Panc1 (cell line): Measurements from ENCODE around the gene SLC9A3. TPM values are rescaled to one million over a fixed set of nuclear protein-coding genes. Genes with fewer than 3 reads are reported as not detected.

Experiments used
- ATAC-seq: fragments of 200-7000 bp; cut with Tn5 transposase; 2 replicates; pipeline ENCODE4 v1.9.1; 2020; ENCODE audit warnings: mild to moderate bottlenecking, moderate library complexity
- BruUV-seq: library from RNA; stranded (reverse); fragments of 400-500 nt; replicated peaks from 2 replicates; lab custom pipeline; 2021; lab: Mats Ljungman, UMichigan
- CTCF ChIA-PET: fragments of 300-600 bp; sonication (Branson Sonifier 250); formaldehyde crosslinking; loops from one replicate; lab custom pipeline; 2022; ENCODE audit warnings: antibody characterized with exemption; lab: Charles Lee
- POLR2A ChIA-PET: fragments of 300-600 bp; sonication (Branson Sonifier 250); formaldehyde crosslinking; loops from one replicate; lab custom pipeline; 2022; ENCODE audit warnings: antibody characterized with exemption; lab: Charles Lee
- DNase-seq: peaks from one replicate; pipeline ENCODE4 v3.0.0-alpha.2; 2010; ENCODE audit warnings: low read depth, low spot score
- H3K27ac ChIP-seq: 2 replicates; pipeline ENCODE4 v1.5.1; 2011; ENCODE audit warnings: mild to moderate bottlenecking, low read length, inconsistent platforms
- H3K27me3 ChIP-seq: fragments of 200-500 bp; sonication (Bioruptor generic); 2 replicates; pipeline ENCODE4 v1.6.0; 2014; ENCODE audit warnings: low read length, inconsistent platforms; ENCODE audit not compliant: control insufficient read depth, insufficient read depth
- H3K36me3 ChIP-seq: fragments of 200-500 bp; sonication (Bioruptor generic); 2 replicates; pipeline ENCODE4 v1.5.1; 2014; ENCODE audit warnings: inconsistent platforms, mild to moderate bottlenecking, low read length, moderate library complexity; ENCODE audit not compliant: control insufficient read depth, insufficient read depth
- H3K4me1 ChIP-seq: 2 replicates; pipeline ENCODE4 v1.5.1; 2011; ENCODE audit warnings: inconsistent platforms, mild to moderate bottlenecking, low read length, moderate library complexity; ENCODE audit not compliant: control insufficient read depth, insufficient read depth
- H3K4me3 ChIP-seq, 2 experiments: 2 replicates each; pipeline ENCODE4 v1.5.1; 2011 to 2012; ENCODE audit warnings: low read depth in 2 of 2, low read length in 2 of 2, mild to moderate bottlenecking in 2 of 2, inconsistent platforms in 1 of 2, moderate library complexity in 1 of 2
- H3K9me3 ChIP-seq: fragments of 200-500 bp; sonication (Bioruptor generic); 2 replicates; pipeline ENCODE4 v1.5.1; 2014; ENCODE audit warnings: low read depth, mild to moderate bottlenecking, inconsistent platforms, low read length, moderate library complexity; ENCODE audit not compliant: control insufficient read depth, insufficient read depth
- CTCF ChIP-seq: fragments of 450-650 bp; IDR thresholded peaks from 2 replicates; pipeline ENCODE4 v1.5.1; 2017; ENCODE audit warnings: mild to moderate bottlenecking
- POLR2AphosphoS5 ChIP-seq: IDR thresholded peaks from 2 replicates; pipeline ENCODE4 v1.6.1; 2012; ENCODE audit warnings: mild to moderate bottlenecking, low read depth, low read length, moderate library complexity
- SIN3A ChIP-seq: IDR thresholded peaks from 2 replicates; pipeline ENCODE4 v1.6.1; 2012; ENCODE audit warnings: low read depth, mild to moderate bottlenecking, low read length, moderate library complexity, borderline replicate concordance; ENCODE audit not compliant: insufficient read depth
- TCF7L2 ChIP-seq: IDR thresholded peaks from 2 replicates; pipeline ENCODE4 v1.6.1; 2011; ENCODE audit warnings: mild to moderate bottlenecking, low read depth, low read length, inconsistent platforms
- in situ Hi-C: cut with HindIII; loops from 2 replicates; pipeline ENCODE4 v1.10.0; 2016; ENCODE audit warnings: low sequenced_read_pairs, low pct_unique_long_range_greater_than_20kb
- intact Hi-C: fragments of 100-400 bp; cut with micrococcal nuclease; formaldehyde crosslinking; loops from one replicate; pipeline ENCODE4 v1.10.0; 2022; ENCODE audit not compliant: unreplicated experiment
- total RNA-seq: library from RNA; stranded (reverse); gene quantifications from one replicate; pipeline ENCODE4 v1.2.1, GENCODE V29; 2021; ENCODE audit not compliant: unreplicated experiment
- TF ChIP-seq, protein P1 (sequence below), 2 experiments: IDR thresholded peaks; 2 replicates each; pipeline ENCODE4 v1.6.1; 2011 to 2012; ENCODE audit warnings: low read depth in 2 of 2, control low read depth in 1 of 2, low read length in 1 of 2, mild to moderate bottlenecking in 1 of 2, moderate library complexity in 1 of 2; ENCODE audit not compliant: insufficient read depth in 1 of 2

The SLC9A3 gene
- total RNA-seq, 1 experiment from 2014 or later, result 2.0 TPM

- ATAC-seq, result peak; percentile 92
- in situ Hi-C loops, result no loop called here
- Histone ChIP-seq H3K27me3 (no peaks in the 10 kb centered on the region), H3K4me1 (no peaks in the 10 kb centered on the region), H3K9me3 (no peaks in the 10 kb centered on the region), H3K36me3 (no peaks in the 10 kb centered on the region), H3K4me3 (no peak overlapping the region), H3K27ac (no peak overlapping the region)
- TF ChIP-seq TCF7L2, result no peak
- TF ChIP-seq CTCF, result peak; percentile 85
- TF ChIP-seq POLR2AphosphoS5, result no peak
- TF ChIP-seq SIN3A, result no peak
- TF ChIP-seq, protein P1, sequence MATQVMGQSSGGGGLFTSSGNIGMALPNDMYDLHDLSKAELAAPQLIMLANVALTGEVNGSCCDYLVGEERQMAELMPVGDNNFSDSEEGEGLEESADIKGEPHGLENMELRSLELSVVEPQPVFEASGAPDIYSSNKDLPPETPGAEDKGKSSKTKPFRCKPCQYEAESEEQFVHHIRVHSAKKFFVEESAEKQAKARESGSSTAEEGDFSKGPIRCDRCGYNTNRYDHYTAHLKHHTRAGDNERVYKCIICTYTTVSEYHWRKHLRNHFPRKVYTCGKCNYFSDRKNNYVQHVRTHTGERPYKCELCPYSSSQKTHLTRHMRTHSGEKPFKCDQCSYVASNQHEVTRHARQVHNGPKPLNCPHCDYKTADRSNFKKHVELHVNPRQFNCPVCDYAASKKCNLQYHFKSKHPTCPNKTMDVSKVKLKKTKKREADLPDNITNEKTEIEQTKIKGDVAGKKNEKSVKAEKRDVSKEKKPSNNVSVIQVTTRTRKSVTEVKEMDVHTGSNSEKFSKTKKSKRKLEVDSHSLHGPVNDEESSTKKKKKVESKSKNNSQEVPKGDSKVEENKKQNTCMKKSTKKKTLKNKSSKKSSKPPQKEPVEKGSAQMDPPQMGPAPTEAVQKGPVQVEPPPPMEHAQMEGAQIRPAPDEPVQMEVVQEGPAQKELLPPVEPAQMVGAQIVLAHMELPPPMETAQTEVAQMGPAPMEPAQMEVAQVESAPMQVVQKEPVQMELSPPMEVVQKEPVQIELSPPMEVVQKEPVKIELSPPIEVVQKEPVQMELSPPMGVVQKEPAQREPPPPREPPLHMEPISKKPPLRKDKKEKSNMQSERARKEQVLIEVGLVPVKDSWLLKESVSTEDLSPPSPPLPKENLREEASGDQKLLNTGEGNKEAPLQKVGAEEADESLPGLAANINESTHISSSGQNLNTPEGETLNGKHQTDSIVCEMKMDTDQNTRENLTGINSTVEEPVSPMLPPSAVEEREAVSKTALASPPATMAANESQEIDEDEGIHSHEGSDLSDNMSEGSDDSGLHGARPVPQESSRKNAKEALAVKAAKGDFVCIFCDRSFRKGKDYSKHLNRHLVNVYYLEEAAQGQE (IDR thresholded peaks at IDR 0.05; ENCODE audit: insufficient read depth in 1 of 2, low read depth in 2 of 2, low read length in 1 of 2), result no peak
- CTCF ChIA-PET, result interaction anchor here (1.1 kb wide), 1 partner anchor 114 kb away, joined by 12 read pairs; no protein-coding TSS in a partner anchor
- BruUV-seq, result no TSS peak
- intact Hi-C loops, result loop anchor here (5.0 kb wide), 1 partner anchor 114 kb away; no protein-coding TSS in a partner anchor
- POLR2A ChIA-PET, result interaction anchor here (0.6 kb wide), 1 partner anchor 83 kb away, joined by 11 read pairs; no protein-coding TSS in a partner anchor
- no peak for DNase-seq
Observed at GRCh38 chr5:431001-431710, 93.1 kb downstream of the SLC9A3 start.

- TF ChIP-seq CTCF, result no peak
- TF ChIP-seq TCF7L2, result no peak
- TF ChIP-seq, protein P1 (IDR thresholded peaks at IDR 0.05; ENCODE audit: insufficient read depth in 1 of 2, low read depth in 2 of 2, low read length in 1 of 2), result no peak
- TF ChIP-seq POLR2AphosphoS5, result no peak
- TF ChIP-seq SIN3A, result no peak
- no peaks in the 10 kb centered on the region for H3K4me1 ChIP-seq
- ChIA-PET POLR2A (interaction anchor here (0.6 kb wide), 1 partner anchor 82 kb away, joined by 11 read pairs; no protein-coding TSS in a partner anchor), CTCF (interaction anchor here (1.1 kb wide), 1 partner anchor 113 kb away, joined by 12 read pairs; no protein-coding TSS in a partner anchor)
- no peak overlapping the region for H3K27ac ChIP-seq
- ATAC-seq (no peak), DNase-seq (no peak)
- H3K27me3 ChIP-seq, result no peaks in the 10 kb centered on the region
- in situ Hi-C loops, result no loop called here
- H3K9me3 ChIP-seq, result no peaks in the 10 kb centered on the region
- no TSS peak for BruUV-seq
- intact Hi-C loops, result loop anchor here (5.0 kb wide), 1 partner anchor 113 kb away; no protein-coding TSS in a partner anchor
- no peaks in the 10 kb centered on the region for H3K36me3 ChIP-seq
- H3K4me3 ChIP-seq, result no peak overlapping the region
Observed at GRCh38 chr5:430214-430925, 93.9 kb downstream of the SLC9A3 start.
